Right cardiac atrium (tissue), 5 donors: ENCODE results near the gene ABR. TPM values are rescaled to one million over a fixed set of nuclear protein-coding genes. Genes with fewer than 3 reads are reported as not detected.
"Not testable (repeated sequence)": the region's sequence is repeated elsewhere in the genome, so short reads cannot be mapped to it uniquely, and the experiment has no call there.

Source experiments
- ATAC-seq, 2 donors: fragments of 200-7000 bp; cut with Tn5 transposase; one replicate each; pipeline versions ENCODE4 v1.8.0 to v1.9.1; 2020; ENCODE audit warnings: moderate library complexity in 2 of 2, mild to moderate bottlenecking in 1 of 2
- DNase-seq, 3 donors: peaks; one replicate each; pipeline ENCODE4 v3.0.0-alpha.2; 2020
- H3K27ac ChIP-seq: one replicate; pipeline ENCODE4 v1.5.1; 2013; ENCODE audit warnings: mild to moderate bottlenecking, low read length, control low read depth, moderate library complexity
- H3K27me3 ChIP-seq: one replicate; pipeline ENCODE4 v1.6.1; 2013; ENCODE audit not compliant: control insufficient read depth, insufficient read depth
- H3K4me1 ChIP-seq: one replicate; pipeline ENCODE4 v1.6.1; 2013; ENCODE audit warnings: low read length; ENCODE audit not compliant: control insufficient read depth, insufficient read depth
- H3K4me3 ChIP-seq: one replicate; pipeline ENCODE4 v1.5.1; 2013; ENCODE audit warnings: low read length, control low read depth
- H3K9me3 ChIP-seq: one replicate; pipeline ENCODE4 v1.6.1; 2013; ENCODE audit warnings: low read length; ENCODE audit not compliant: control insufficient read depth
- WGBS: extraction: QIAGEN DNeasy Blood & Tissue Kit; methylation state at CpG from one replicate; pipeline ENCODE4 v1.1.7; 2013; 5-methylcytosine and 5-hydroxymethylcytosine counted together
- intact Hi-C, 4 donors: fragments of 100-400 bp; cut with DNase I; formaldehyde crosslinking; loops; one replicate each; pipeline versions ENCODE4 v1.11.0 to v1.14.0; 2022 to 2023
- polyA plus RNA-seq: library from polyadenylated mRNA; stranded (reverse); fragments of 200-250 nt; gene quantifications from one replicate; pipeline ENCODE4 v1.2.3, GENCODE V29; 2013
- total RNA-seq, 4 donors: library from RNA; stranded (reverse); fragmentation: NEBNext Ultra II Directional; extraction: Animal tissue kit (Norgen Biotek cat#: 25700); gene quantifications; one replicate each; pipeline ENCODE4 v1.2.1, GENCODE V29; 2021
- donor health status: healthy with polysubstance abuse.
- donor health status: DM: no; HTN: yes; CAD: no.
- donor health status: DM: no; HTN: no; CAD: no.
- donor health status: DM: no; HTN: yes; CAD: no; lungs with severe emphysema.
- donor health status: DM: yes; HTN: yes; CAD: no.

The ABR gene
- total and polyA plus RNA-seq, 5 donors = 77.4 to 164 (median 145) TPM

- H3K27me3 ChIP-seq, H3K27ac ChIP-seq, ATAC-seq, intact Hi-C loops, H3K9me3 ChIP-seq, H3K4me3 ChIP-seq, H3K4me1 ChIP-seq: not testable (repeated sequence)
- peak; percentile 6 to 28 (median 25) for DNase-seq
- WGBS = 96% methylated on average over 15 of the region's 15 CpGs
Observed at GRCh38 chr17:1073963-1074625, 105.7 kb downstream of the ABR start.

GRCh38 chr17:1073241-1073962, 106.4 kb downstream of the ABR start:
- ATAC-seq (no peak), DNase-seq (peak in 2 of 3 donors; percentile 38 to 42)
- H3K9me3 ChIP-seq = no peaks in the 10 kb centered on the region
- WGBS = 88% methylated on average over 25 of the region's 25 CpGs
- no peaks in the 10 kb centered on the region for H3K4me1 ChIP-seq
- H3K27me3 ChIP-seq = no peaks in the 10 kb centered on the region
- intact Hi-C loops = no loop called here
- H3K4me3 ChIP-seq = no peak overlapping the region
- H3K27ac ChIP-seq = no peak overlapping the region

DNA sequence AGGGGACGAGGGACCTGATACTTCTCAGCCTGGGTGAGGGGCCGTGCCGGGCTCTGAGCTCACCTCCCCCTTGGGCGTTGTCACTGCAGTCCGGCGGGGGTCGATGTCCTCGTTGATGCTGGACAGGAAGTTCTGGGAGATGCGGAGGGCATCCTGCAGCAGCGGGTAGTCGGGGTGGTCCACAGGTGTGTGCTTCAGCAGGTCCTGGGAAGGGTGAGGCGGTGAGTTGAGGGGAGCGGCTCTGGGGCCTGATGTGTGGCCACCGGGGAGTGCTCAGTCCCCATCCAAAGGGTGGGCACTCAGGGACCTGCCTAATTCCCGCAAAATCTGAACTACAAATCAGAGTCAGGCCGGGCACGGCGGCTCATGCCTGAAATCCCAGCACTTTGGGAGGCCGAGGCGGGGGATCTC, 107.2 kb downstream of the ABR start:
- intact Hi-C loops = no loop called here
- no peak overlapping the region for H3K27ac ChIP-seq
- H3K4me1 ChIP-seq = no peaks in the 10 kb centered on the region
- peak in 2 of 3 donors; percentile 41 to 45 for DNase-seq
- H3K27me3 ChIP-seq = no peaks in the 10 kb centered on the region
- H3K9me3 ChIP-seq = no peaks in the 10 kb centered on the region
- no peak for ATAC-seq
- 88% methylated on average over 20 of the region's 20 CpGs for WGBS
- H3K4me3 ChIP-seq = no peak overlapping the region

DNA sequence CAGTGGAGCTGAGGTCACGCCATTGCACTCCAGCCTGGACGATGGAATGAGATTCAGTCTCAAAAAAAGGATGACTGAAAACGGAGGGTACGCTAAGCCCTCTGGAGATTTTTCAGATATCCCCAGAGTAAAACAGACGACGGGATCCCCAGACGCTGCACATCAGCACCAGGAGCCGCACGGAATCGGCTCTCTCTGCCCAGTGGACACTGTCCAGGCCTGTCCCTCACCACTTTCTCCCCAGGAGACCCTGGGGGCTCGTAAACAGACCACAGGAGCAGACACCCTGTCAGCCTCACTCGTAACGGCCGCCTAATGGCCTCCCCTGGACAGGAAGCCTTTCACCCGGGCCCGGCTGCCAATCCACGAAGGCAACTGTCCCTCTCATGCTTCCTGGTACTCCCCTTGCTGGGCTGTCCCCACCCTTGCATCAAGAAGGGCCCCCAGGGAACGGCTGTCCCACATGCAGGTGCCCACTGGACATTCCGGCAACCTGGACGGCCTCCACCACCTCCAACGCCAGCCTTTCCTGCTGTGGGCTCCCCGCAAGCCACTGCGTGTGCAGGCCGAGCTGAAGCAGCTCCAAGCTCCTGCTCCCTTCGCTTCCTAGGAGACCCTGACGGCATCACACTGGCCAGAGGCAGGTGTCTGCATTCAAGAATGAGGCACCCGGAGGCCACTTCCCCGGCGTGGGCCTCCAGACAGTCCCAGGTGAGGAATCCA, 108.5 kb downstream of the ABR start:
- no peak overlapping the region for H3K27ac ChIP-seq
- no peaks in the 10 kb centered on the region for H3K9me3 ChIP-seq
- DNase-seq (peak; percentile 8 to 49 (median 44)), ATAC-seq (no peak)
- intact Hi-C loops = no loop called here
- no peak overlapping the region for H3K4me3 ChIP-seq
- whole genome bisulfite sequencing = 90% methylated on average over 29 of the region's 29 CpGs
- no peaks in the 10 kb centered on the region for H3K4me1 ChIP-seq
- H3K27me3 ChIP-seq = no peaks in the 10 kb centered on the region

DNA sequence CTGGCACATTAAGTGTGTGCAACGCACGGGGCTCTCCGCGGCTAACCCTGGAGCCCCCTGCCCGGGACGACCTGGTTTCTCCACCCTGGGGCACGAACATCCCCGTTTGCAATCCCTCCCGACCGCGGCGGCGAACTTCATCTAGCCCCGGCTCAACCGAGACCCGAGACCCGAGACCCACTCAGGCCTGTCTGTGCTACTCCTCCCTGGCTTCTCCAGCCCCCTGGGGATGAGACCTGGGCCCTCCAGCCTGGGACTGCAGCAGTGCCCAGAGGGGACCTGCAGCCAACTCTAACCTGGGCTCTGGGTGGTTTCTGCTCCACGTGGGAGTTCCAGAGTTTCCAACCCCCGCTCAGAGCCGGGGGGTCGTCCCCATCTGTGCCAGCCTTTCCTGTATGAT, 109.4 kb downstream of the ABR start:
- 89% methylated on average over 21 of the region's 21 CpGs for WGBS
- DNase-seq (peak in 2 of 3 donors; percentile 41 to 44), ATAC-seq (no peak)
- H3K9me3 ChIP-seq = no peaks in the 10 kb centered on the region
- no peaks in the 10 kb centered on the region for H3K27me3 ChIP-seq
- H3K27ac ChIP-seq = no peak overlapping the region
- H3K4me3 ChIP-seq = no peak overlapping the region
- H3K4me1 ChIP-seq = no peaks in the 10 kb centered on the region
- intact Hi-C loops = no loop called here

- no peaks in the 10 kb centered on the region for H3K9me3 ChIP-seq
- no peak overlapping the region for H3K27ac ChIP-seq
- no peaks in the 10 kb centered on the region for H3K27me3 ChIP-seq
- H3K4me3 ChIP-seq = no peak overlapping the region
- ATAC-seq (no peak), DNase-seq (peak; percentile 7 to 37 (median 30))
- 91% methylated on average over 21 of the region's 21 CpGs for WGBS
- no peaks in the 10 kb centered on the region for H3K4me1 ChIP-seq
- intact Hi-C loops = no loop called here
Observed at GRCh38 chr17:1069847-1070246, 109.9 kb downstream of the ABR start.

- ATAC-seq = no peak
- no peaks in the 10 kb centered on the region for H3K9me3 ChIP-seq
- 93% methylated on average over 7 of the region's 7 CpGs for WGBS
- H3K27me3 ChIP-seq = no peaks in the 10 kb centered on the region
- no peak overlapping the region for H3K27ac ChIP-seq
- intact Hi-C loops = no loop called here
- peak in 2 of 3 donors; percentile 13 to 19 for DNase-seq
- no peak overlapping the region for H3K4me3 ChIP-seq
- no peaks in the 10 kb centered on the region for H3K4me1 ChIP-seq
Observed at GRCh38 chr17:1068356-1068755, 111.4 kb downstream of the ABR start.

DNA sequence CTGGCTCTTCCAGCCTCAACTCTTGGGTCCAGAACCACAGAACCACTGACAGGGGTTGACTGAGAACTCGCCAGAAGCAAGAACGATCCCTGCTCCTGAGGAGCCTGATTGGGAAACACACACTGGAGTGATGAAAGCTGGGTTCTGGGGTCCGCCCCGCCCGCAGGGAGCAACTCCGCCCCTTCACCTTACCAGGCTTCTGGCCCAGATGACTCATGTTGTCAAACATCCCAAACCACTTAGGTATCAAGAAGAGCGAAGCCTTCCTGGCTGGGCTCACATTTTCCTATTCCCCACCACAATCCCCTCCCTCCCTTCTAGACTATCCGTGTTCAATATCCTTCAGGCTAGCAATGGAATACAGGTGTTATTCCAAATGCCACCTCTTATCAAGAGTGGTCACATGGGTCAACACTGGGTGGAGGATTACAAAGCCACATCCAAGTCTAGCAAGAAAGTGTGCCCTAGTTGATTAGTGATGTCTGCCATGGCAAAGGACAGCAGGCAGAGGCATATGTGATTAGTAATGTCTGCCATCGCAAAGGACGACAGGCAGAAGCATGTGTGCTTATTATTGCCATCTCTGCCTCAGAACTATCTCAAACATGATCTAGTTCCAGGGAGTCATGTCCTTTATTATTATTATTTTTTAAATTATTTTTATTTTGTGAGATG, 112.4 kb downstream of the ABR start:
- intact Hi-C loops = no loop called here
- peak in 2 of 3 donors; percentile 53 to 64 for DNase-seq
- Histone ChIP-seq H3K27ac (no peak overlapping the region), H3K9me3 (no peaks in the 10 kb centered on the region), H3K4me3 (no peak overlapping the region), H3K27me3 (no peaks in the 10 kb centered on the region), H3K4me1 (no peaks in the 10 kb centered on the region)
- WGBS = 79% methylated on average over 10 of the region's 10 CpGs
- ATAC-seq = peak; percentile 72 to 80

GRCh38 chr17:1065416-1065815, 114.4 kb downstream of the ABR start:
- DNase-seq, intact Hi-C loops, ATAC-seq, H3K4me3 ChIP-seq, H3K4me1 ChIP-seq, H3K27me3 ChIP-seq, H3K9me3 ChIP-seq, H3K27ac ChIP-seq: not testable (repeated sequence)
- WGBS = 51% methylated on average over 2 of the region's 4 CpGs

GRCh38 chr17:1060991-1061390, 118.8 kb downstream of the ABR start:
- no peak overlapping the region for H3K27ac ChIP-seq
- ATAC-seq (peak; percentile 55 to 77), DNase-seq (peak; percentile 52 to 69 (median 60))
- H3K27me3 ChIP-seq = no peaks in the 10 kb centered on the region
- intact Hi-C loops = no loop called here
- H3K4me3 ChIP-seq = no peak overlapping the region
- no peaks in the 10 kb centered on the region for H3K9me3 ChIP-seq
- WGBS = 59% methylated on average over 11 of the region's 11 CpGs
- no peaks in the 10 kb centered on the region for H3K4me1 ChIP-seq
